Thyroid gland (tissue), 4 donors: ENCODE results near the gene FAM47A.

Experiments
- POLR2A ChIP-seq, 2 donors: fragments of 450-650 bp; IDR thresholded peaks; one replicate each; pipeline ENCODE4 v1.6.1; 2017; ENCODE audit warnings: antibody characterized with exemption in 2 of 2, mild to moderate bottlenecking in 2 of 2, moderate library complexity in 1 of 2
- TF ChIP-seq, protein P1 (sequence below), 6 experiments: fragments of 200-600 bp in 3 of 6; fragments of 450-650 bp in 3 of 6; sonication (generic) in 3 of 6; IDR thresholded peaks; one replicate each; pipeline ENCODE4 v1.5.1; 2016 to 2019; ENCODE audit warnings: antibody characterized with exemption in 6 of 6, mild to moderate bottlenecking in 2 of 6, inconsistent platforms in 1 of 6, moderate library complexity in 1 of 6

DNA sequence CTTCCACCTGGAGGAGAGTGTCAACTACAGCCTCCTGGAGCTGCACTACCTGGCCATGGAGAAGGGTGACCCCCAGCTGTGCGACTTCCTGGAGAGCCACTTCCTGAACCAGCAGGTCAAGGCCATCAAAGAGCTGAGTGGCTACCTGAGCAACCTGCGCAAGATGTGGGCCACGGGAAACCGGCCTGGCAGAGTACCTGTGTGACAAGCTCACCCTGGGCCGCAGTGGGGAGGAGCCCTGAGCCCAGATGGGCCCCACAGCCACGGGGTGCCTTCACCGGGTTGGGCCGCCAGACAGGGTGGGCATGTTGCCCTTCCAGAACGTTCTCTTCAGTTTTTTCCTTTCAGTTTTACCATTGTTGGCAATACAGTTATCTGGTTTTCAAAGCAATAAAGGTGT is 15.2 kb upstream of the FAM47A start:
- TF ChIP-seq, protein P1, sequence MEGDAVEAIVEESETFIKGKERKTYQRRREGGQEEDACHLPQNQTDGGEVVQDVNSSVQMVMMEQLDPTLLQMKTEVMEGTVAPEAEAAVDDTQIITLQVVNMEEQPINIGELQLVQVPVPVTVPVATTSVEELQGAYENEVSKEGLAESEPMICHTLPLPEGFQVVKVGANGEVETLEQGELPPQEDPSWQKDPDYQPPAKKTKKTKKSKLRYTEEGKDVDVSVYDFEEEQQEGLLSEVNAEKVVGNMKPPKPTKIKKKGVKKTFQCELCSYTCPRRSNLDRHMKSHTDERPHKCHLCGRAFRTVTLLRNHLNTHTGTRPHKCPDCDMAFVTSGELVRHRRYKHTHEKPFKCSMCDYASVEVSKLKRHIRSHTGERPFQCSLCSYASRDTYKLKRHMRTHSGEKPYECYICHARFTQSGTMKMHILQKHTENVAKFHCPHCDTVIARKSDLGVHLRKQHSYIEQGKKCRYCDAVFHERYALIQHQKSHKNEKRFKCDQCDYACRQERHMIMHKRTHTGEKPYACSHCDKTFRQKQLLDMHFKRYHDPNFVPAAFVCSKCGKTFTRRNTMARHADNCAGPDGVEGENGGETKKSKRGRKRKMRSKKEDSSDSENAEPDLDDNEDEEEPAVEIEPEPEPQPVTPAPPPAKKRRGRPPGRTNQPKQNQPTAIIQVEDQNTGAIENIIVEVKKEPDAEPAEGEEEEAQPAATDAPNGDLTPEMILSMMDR (IDR thresholded peaks at IDR 0.05) = no peak
- TF ChIP-seq POLR2A (IDR thresholded peaks at IDR 0.05) = no peak
